GM18867 (cell line): ENCODE results near the gene TRDN.
"Not testable (repeated sequence)": the region's sequence is repeated elsewhere in the genome, so short reads cannot be mapped to it uniquely, and the experiment has no call there.

Experiments used
- ATAC-seq: cut with Tn5 transposase; IDR thresholded peaks from one replicate; pipeline ENCODE4 v1.9.1; 2021; ENCODE audit warnings: mild to moderate bottlenecking, moderate library complexity; ENCODE audit not compliant: unreplicated experiment

Gene TRDN

GRCh38 chr6:123314459-123314858 is 322.3 kb downstream of the TRDN start:
- not testable (repeated sequence) for ATAC-seq

DNA sequence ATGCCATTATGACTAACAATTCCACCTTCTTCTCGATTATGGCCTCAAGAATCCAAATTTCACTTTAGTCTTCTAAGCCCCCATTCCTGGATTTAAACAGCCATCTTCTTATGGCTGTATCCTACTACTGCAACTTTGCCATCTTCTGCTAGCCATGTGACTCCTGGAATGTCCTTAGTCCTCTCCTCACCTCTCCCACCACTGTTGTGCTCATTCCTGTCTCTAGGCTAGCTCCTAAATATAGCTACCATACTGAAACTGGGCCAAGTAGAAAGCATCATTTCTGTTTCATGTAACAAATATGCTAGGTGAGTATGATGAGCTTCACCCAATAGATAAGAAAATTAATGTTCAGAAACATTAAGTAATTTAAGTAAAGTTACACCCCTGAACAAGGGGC is 327.6 kb downstream of the TRDN start:
- ATAC-seq = no peak

DNA sequence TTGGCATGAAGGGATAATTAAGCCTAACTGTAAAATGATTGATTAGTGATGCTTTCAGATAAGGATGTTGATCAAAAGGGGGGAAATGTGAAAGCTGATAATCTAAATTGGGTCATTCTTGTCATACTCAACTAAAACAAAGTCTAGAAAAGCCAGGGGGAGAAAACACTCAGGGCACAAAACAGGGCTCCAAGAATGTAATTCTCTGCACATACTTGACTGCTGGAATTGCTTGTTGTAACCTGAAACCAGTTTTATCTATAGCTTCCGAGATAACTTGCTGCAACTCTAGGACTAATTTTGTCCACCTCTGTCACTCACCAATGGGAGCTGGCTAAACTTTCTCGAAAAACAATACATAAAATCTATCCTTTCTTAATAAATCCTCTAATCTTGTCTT is 330.4 kb downstream of the TRDN start:
- ATAC-seq = no peak

DNA sequence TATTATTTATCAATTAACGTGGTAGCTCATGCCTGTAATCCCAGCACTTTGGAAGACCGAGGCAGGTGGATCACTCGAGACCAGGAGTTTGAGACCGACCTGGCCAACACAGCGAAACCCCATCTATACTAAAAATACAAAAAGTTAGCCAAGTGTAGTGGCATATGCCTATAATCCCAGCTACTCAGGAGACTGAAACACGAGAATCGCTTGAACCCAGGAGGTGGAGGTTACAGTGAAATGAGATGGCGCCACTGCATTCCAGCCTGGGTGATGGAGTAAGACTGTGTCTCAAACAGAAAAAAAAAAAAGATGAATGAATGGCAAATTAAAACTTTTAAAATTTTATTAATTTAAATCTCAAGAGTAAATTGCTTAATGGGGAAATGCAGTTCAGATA is 341.1 kb downstream of the TRDN start:
- ATAC-seq = no peak

DNA sequence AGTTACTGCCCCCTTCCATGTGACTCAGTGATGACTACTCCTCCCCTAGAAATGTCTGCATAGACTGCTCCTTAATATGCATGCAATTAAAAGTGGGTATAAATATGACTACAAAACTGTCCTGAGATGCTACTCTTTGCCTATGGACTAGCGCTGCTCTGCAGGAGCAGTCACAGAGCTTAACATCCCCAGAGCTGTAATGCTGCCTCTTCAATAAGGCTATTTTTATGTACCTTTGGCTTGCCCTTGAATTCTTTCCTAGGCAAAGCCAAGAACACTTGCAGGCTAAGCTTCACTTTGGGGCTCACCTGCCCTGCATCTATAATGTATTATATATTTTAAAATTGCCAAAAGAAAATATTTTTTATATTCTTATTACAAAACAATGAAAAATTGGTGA is 341.6 kb downstream of the TRDN start:
- no peak for ATAC-seq

DNA sequence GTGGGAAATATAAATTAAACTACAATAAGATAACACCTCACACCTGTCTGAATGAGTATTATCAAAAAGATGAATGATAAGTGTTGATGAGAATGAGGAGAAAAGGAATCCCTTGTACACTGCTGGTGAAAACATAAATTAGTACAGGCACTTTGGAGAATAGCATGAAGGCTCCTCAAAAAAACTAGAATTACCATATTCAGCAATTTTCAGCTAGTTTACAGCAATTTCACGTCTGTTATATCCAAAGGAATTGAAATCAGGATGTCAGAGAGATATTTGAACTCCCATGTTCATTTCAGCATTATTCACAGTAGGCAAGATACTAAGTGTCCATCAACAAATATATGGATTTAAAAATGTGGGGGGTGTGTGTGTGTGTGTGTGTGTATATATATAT is 348.1 kb downstream of the TRDN start:
- ATAC-seq = no peak

DNA sequence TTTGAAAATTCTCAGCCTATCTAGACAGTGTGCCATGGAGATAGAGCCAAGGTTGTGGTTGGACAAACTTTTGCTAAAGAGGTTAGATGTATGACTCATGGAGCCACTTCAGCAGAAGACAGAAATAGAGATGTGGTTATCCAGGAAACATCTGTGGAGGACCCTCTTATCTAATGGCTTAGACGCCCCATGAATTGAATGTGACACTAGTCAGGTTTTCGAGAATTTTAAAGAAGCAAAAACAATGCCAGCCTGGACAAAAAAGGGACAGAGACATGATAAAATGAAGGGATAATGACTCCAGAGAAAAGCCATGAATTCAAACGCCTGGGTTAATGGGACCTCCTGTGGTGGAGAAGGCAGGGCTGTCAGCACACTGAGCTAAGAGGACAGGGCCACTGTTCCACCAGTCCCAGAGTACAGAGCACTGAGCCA is 360.2 kb downstream of the TRDN start:
- no peak for ATAC-seq

DNA sequence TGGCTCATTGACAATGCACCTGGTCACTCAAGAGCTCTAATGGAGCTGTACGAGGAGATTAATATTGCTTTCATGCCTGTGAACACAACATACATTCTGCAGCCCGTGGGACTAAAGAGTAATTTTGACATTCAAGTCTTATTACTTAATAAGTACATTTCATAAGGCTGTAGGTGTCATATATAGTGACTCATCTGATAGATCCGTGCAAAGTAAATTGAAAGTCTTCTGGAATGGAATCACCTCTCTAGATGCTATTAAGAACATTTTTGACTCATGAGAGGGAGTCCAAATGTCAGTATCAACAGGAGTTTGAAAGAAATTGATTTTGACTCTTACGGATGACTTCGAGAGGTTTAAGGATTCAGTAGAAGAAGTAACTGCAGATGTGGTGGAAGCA is 372.8 kb downstream of the TRDN start:
- no peak for ATAC-seq

- no peak for ATAC-seq
These were observed 396.1 kb downstream of the TRDN start for GRCh38 chr6:123240626-123241025.

DNA sequence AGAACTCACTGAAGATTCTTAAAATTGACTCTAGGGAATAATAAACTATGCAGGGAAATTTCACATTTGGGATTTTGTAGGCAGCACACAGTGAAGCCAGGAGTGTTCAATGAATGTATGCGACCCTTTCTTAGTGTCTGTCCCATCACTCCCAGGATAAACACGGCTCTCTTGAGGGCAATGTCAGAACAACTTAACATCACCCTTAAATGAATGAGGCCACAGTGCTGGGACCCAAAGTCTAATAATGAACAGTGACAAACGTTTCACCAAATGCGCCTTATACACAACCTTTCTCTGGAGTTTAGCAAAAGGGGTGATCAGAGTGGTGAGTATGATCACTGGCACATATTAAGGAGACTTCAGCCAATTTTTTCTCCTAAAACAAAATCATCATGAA is 403.4 kb downstream of the TRDN start:
- ATAC-seq = no peak

DNA sequence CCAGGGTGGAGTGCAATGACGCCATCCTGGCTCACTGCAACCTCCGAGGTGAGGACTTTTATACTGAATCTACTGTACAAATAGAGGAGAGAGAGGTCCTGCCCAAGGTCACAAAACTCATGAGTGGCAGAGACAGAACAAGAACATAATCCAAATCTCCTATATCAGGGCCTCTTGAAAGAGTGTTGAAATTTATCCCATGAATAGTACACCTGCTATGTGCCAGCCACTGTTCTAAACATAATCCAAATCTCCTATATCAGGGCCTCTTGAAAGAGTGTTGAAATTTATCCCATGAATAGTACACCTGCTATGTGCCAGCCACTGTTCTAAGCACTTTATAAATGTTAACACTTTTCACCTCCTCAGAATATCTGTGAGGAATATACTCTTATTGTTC is 409.0 kb downstream of the TRDN start:
- not testable (repeated sequence) for ATAC-seq

DNA sequence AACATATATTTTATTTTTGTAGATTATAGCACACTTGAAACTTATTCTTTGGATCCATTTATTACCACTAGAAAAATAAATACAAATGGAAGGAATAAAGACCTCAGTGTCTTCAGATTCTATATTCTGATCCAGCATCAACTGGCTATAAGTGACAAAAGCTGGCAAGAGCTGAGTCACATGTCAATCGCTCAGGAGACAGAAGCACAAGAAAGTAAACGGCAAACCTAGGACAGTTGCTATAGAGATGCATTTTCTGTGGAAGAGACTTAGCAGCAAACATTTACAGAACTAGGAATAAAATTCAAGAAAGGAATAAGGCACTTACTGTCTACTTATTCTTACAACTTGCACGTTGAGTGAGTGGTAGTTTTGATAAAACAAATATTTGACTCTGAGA is 410.4 kb downstream of the TRDN start:
- no peak for ATAC-seq

DNA sequence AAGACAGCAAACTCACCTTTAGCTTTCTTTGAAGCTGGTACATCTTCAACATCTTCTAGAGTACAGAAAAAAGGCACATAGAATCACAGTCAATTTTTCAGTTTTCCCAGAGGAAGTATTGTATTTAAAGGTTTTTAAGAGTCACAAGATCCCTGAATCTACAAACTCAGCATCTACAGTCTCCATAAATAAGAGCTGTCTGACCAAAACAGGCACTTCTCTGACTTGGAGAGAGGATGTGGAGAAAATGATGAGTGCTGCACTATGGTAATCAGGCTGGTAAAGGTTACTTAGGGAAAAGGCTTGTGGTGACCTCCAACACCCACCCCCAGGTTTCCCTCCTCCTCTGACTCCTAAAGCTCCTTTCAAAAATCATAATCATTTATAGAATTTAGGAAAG is 412.7 kb downstream of the TRDN start:
- ATAC-seq = no peak

DNA sequence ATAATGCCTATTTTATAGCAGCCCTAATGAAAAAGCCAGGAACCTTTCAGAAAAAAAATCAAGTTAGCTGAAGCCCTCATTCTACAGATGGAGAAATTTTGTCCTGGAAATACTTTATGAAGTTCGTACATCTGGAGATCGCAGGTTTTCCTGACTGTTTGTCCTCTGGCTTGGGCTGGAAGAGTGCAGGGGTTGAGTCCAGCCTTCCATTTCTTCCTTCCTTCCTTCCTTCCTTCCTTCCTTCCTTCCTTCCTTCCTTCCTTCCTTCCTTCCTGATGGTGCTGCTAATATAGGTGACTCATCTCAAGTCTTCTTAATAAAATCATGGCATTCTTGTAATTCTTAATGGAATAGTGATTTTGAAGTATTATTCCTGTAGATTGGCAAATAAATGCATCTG is 413.3 kb downstream of the TRDN start:
- ATAC-seq = no peak

GRCh38 chr6:123215211-123215610 is 421.5 kb downstream of the TRDN start:
- ATAC-seq = no peak

DNA sequence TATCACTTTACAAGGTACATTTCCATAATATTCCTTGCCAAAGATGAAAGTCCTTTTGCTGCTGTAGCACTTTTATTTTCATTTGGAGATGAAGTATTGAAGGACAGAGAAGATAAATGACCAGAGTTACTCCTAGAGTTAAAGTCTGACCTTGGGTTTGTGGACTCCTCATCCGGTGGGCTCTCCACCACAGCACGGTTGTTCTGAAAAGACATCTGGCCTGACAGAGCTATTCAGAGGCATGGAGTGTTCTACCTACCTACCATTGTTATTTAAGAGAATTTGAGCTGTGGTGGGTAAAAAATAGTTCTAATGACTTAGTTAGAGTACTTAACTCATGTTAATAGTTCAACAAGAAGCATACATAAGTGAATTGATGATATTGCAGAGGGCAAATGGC is 422.3 kb downstream of the TRDN start:
- no peak for ATAC-seq

GRCh38 chr6:123213921-123214320 is 422.8 kb downstream of the TRDN start:
- no peak for ATAC-seq

DNA sequence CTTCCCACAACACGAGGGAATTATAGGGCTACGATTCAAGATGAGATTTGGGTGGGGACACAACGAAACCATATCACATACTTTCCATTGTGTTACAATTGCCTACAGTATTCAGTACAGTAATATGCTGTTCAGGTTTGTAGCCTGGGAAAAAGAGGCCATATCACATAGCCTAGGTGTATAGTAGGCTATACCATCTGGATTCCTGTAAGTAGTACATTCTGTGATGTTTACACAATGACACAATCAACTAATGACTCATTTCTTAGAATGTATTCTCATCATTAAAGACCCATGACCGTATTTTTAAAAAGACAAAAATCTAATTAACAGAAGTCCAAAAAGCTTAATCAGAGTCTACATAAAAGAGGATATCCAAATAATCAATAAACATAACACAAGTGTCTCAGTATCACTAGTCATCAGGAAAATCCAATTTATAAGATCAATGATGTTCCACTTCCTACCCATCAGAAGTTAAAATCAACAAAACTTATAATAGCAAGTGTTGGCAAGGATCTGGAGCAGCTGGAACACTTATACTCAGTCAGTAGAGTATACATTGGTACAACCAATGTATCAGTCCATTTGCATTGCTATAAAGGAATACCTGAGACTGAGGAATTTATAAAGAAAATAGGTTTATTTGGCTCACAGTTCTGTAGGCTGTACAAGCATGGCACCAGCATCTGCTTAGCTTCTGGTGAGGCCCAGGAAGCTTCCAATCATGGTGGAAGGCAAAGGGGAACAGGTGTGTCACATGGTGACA is 424.8 kb downstream of the TRDN start:
- ATAC-seq = no peak

DNA sequence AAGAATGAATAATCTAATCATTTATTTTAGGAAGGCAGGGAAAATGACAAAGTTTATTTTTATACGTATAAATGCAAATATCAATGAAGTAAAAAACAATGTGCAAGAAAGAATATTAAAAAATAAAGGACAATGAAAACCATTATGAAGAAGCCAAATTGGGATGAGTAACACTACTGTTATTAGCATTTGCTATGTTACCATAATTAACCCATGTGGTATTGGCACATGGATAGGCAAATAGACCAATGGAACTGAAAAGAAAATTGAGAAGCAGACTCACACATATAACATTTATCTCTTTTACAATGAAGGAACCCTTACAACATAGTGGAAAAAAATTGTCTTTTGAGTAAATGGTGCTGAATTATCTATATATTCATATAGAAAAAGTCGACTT is 426.1 kb downstream of the TRDN start:
- ATAC-seq = no peak

DNA sequence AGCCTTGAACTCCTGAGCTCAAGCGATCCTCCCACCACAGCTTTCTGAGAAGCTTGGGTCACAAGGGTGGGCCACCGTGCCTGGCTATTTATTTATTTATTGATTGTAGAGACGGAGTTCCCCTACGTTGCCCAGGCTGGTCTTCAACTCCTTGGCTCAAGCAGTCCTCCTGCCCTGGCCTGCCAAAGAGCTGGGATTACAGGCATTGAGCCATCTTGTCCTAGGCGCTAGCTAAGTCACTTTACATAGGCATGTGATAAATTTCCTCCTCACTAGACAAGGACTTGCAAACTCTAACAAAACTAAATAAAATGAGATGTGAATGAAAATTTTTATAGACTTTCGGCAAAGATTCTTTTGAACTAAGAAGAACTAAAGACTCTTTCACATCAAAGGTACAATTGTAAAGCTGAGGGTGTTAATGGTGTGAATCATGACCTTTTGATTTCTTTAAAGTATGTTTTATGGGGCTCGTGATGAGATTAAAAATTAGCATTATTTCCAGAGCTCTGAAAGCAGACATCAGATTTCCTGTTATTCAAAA is 428.7 kb downstream of the TRDN start:
- no peak for ATAC-seq

DNA sequence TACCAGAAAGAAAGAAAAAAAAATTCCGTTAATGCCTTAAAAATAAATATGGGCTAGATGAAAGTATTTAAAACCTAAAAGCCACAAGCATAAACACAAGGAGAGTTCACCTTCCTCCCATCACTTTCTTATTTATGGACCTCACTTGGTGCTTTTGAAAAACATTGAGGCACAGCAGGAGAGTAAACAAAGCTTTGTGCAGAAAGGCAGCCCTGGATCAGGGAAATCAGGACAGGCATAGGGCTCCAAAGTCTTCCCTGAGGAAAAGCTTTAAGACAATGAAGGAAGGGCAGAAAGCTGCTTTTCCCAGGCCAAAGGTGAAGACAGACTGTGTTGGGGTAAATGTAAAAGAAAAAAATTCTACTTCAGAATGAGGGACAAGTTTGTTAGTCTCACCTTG is 432.8 kb downstream of the TRDN start:
- ATAC-seq = no peak

DNA sequence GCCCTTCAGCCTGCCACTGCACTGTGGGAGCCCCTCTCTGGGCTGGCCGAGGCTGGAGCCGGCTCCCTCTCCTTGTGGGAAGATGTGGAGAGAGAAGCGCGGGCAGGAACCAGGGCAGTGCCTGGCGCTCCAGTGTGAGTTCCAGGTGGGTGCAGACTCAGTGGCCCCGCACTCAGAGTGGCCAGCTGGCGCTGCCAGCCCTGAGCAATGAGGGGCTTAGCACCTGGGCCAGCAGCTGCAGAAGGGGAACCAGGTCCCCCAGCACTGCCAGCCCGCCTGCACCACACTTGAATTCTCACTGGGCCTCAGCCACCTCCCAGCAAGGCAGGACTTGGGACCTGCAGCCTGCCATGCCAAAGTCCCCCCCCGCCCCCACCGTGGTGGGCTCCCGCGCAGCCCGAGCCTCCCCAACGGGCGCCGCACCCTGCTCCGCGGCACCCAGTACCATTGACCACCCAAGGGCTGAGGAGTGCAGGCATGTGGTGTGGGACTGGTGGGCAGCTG is 434.8 kb downstream of the TRDN start:
- no peak for ATAC-seq

- no peak for ATAC-seq
These were observed 443.5 kb downstream of the TRDN start for GRCh38 chr6:123193298-123193697.
